HUES64 (cell line): ENCODE results near the gene AZGP1.
"Not testable (repeated sequence)": the region's sequence is repeated elsewhere in the genome, so short reads cannot be mapped to it uniquely, and the experiment has no call there.

Experiments used
- H3K27ac ChIP-seq: 2 replicates; pipeline ENCODE4 v1.7.0; 2013; ENCODE audit warnings: low read depth, low read length, inconsistent platforms
- H3K27me3 ChIP-seq: 2 replicates; pipeline ENCODE4 v1.6.1; 2013; ENCODE audit warnings: mild to moderate bottlenecking, low read length; ENCODE audit not compliant: insufficient read depth
- H3K36me3 ChIP-seq: 2 replicates; pipeline ENCODE4 v1.6.1; 2013; ENCODE audit warnings: mild to moderate bottlenecking, low read length; ENCODE audit not compliant: insufficient read depth
- H3K4me1 ChIP-seq: 2 replicates; pipeline ENCODE4 v1.6.1; 2013; ENCODE audit warnings: mild to moderate bottlenecking, low read length, moderate library complexity; ENCODE audit not compliant: insufficient read depth
- H3K4me3 ChIP-seq: 2 replicates; pipeline ENCODE4 v1.5.1; 2013; ENCODE audit warnings: mild to moderate bottlenecking, low read length, moderate library complexity
- H3K9ac ChIP-seq: 2 replicates; pipeline ENCODE4 v1.6.1; 2013; ENCODE audit warnings: mild to moderate bottlenecking, low read depth, low read length
- H3K9me3 ChIP-seq: 2 replicates; pipeline ENCODE4 v1.6.1; 2013; ENCODE audit warnings: low read depth, low read length; ENCODE audit not compliant: insufficient read depth
- WGBS: fragments of 150-250, 120-280 bp; methylation state at CpG from one replicate; pipeline ENCODE4 v1.1.7; 2013; ENCODE audit warnings: missing lambda C conversion rate; 5-methylcytosine and 5-hydroxymethylcytosine counted together

The AZGP1 gene

GRCh38 chr7:99976626-99977025 lies 795 bp upstream of the AZGP1 start:
- Histone ChIP-seq H3K4me3 (no peak overlapping the region), H3K27me3 (no peaks in the 10 kb centered on the region), H3K36me3 (no peaks in the 10 kb centered on the region), H3K9me3 (no peaks in the 10 kb centered on the region), H3K4me1 (no peaks in the 10 kb centered on the region), H3K9ac (no peak overlapping the region), H3K27ac (no peak overlapping the region)
- WGBS = 83% methylated on average over 13 of the region's 13 CpGs

GRCh38 chr7:99974681-99975080 lies 1.1 kb downstream of the AZGP1 start:
- 80% methylated on average over 1 of the region's 1 CpG for WGBS
- Histone ChIP-seq H3K27ac (no peak overlapping the region), H3K27me3 (no peaks in the 10 kb centered on the region), H3K9ac (no peak overlapping the region), H3K4me3 (no peak overlapping the region), H3K4me1 (no peaks in the 10 kb centered on the region), H3K9me3 (no peaks in the 10 kb centered on the region), H3K36me3 (no peaks in the 10 kb centered on the region)

GRCh38 chr7:99973817-99974216 lies 2.0 kb downstream of the AZGP1 start:
- H3K36me3 ChIP-seq, H3K27ac ChIP-seq: not testable (repeated sequence)
- 90% methylated on average over 7 of the region's 7 CpGs for WGBS

GRCh38 chr7:99971242-99971641 lies 4.6 kb downstream of the AZGP1 start:
- no peak overlapping the region for H3K27ac ChIP-seq
- no peaks in the 10 kb centered on the region for H3K4me1 ChIP-seq
- H3K27me3 ChIP-seq = no peaks in the 10 kb centered on the region
- WGBS = 87% methylated on average over 4 of the region's 4 CpGs
- no peaks in the 10 kb centered on the region for H3K36me3 ChIP-seq
- H3K4me3 ChIP-seq = no peak overlapping the region
- no peaks in the 10 kb centered on the region for H3K9me3 ChIP-seq
- H3K9ac ChIP-seq = no peak overlapping the region

More at GRCh38 chr7:99973817-99974216, 2.0 kb downstream of the AZGP1 start:
- not testable (repeated sequence) for H3K9me3 ChIP-seq, H3K9ac ChIP-seq, H3K4me3 ChIP-seq, H3K27me3 ChIP-seq, H3K4me1 ChIP-seq

GRCh38 chr7:99969813-99970212 lies 6.0 kb downstream of the AZGP1 start:
- WGBS = 37% methylated on average over 1 of the region's 1 CpG

GRCh38 chr7:99969298-99969697 lies 6.5 kb downstream of the AZGP1 start:
- 91% methylated on average over 3 of the region's 3 CpGs for WGBS
- H3K4me3 ChIP-seq = no peak overlapping the region
- no peaks in the 10 kb centered on the region for H3K27me3 ChIP-seq
- no peaks in the 10 kb centered on the region for H3K36me3 ChIP-seq
- no peak overlapping the region for H3K9ac ChIP-seq
- H3K4me1 ChIP-seq = no peaks in the 10 kb centered on the region
- H3K27ac ChIP-seq = no peak overlapping the region
- H3K9me3 ChIP-seq = no peaks in the 10 kb centered on the region

More at GRCh38 chr7:99969813-99970212, 6.0 kb downstream of the AZGP1 start:
- H3K27ac ChIP-seq, H3K9ac ChIP-seq, H3K4me1 ChIP-seq, H3K27me3 ChIP-seq, H3K9me3 ChIP-seq, H3K4me3 ChIP-seq, H3K36me3 ChIP-seq: not testable (repeated sequence)

GRCh38 chr7:99958564-99959227 lies 17.1 kb downstream of the AZGP1 start:
- Histone ChIP-seq H3K27me3 (peaks cover 26% of the 10 kb centered on the region), H3K27ac (no peak overlapping the region)
- 92% methylated on average over 8 of the region's 9 CpGs for WGBS

GRCh38 chr7:99955247-99955646 lies 20.6 kb downstream of the AZGP1 start:
- Histone ChIP-seq H3K9me3 (peaks cover 9% of the 10 kb centered on the region), H3K9ac (no peak overlapping the region), H3K4me3 (no peak overlapping the region), H3K36me3 (no peaks in the 10 kb centered on the region), H3K27ac (no peak overlapping the region), H3K27me3 (peaks cover 9% of the 10 kb centered on the region; the same call in 1 of the 2 replicates), H3K4me1 (no peaks in the 10 kb centered on the region)
- WGBS = 87% methylated on average over 6 of the region's 6 CpGs

More at GRCh38 chr7:99958564-99959227, 17.1 kb downstream of the AZGP1 start:
- Histone ChIP-seq H3K9me3 (no peaks in the 10 kb centered on the region), H3K9ac (no peak overlapping the region), H3K36me3 (no peaks in the 10 kb centered on the region), H3K4me3 (no peak overlapping the region), H3K4me1 (no peaks in the 10 kb centered on the region)

- H3K9ac ChIP-seq, H3K27me3 ChIP-seq, H3K27ac ChIP-seq, H3K4me1 ChIP-seq, H3K36me3 ChIP-seq, H3K4me3 ChIP-seq: not testable (repeated sequence)
- WGBS = 91% methylated on average over 7 of the region's 7 CpGs
- H3K9me3 ChIP-seq = peaks cover 14% of the 10 kb centered on the region
Observed at GRCh38 chr7:99954643-99955042, 21.2 kb downstream of the AZGP1 start.

- Histone ChIP-seq H3K27me3 (peaks cover 4% of the 10 kb centered on the region; the same call in 1 of the 2 replicates), H3K9ac (no peak overlapping the region), H3K4me1 (no peaks in the 10 kb centered on the region), H3K36me3 (no peaks in the 10 kb centered on the region), H3K4me3 (no peak overlapping the region), H3K9me3 (peaks cover 14% of the 10 kb centered on the region), H3K27ac (no peak overlapping the region)
- WGBS = 91% methylated on average over 3 of the region's 3 CpGs
Observed at GRCh38 chr7:99953649-99954048, 22.2 kb downstream of the AZGP1 start.

GRCh38 chr7:99952649-99953048 lies 23.2 kb downstream of the AZGP1 start:
- not testable (repeated sequence) for H3K27ac ChIP-seq, H3K9ac ChIP-seq, H3K36me3 ChIP-seq, H3K27me3 ChIP-seq, H3K4me1 ChIP-seq, H3K4me3 ChIP-seq
- 83% methylated on average over 1 of the region's 4 CpGs for WGBS
- H3K9me3 ChIP-seq = peaks cover 14% of the 10 kb centered on the region

GRCh38 chr7:99950819-99951218 lies 25.0 kb downstream of the AZGP1 start:
- peaks cover 14% of the 10 kb centered on the region for H3K9me3 ChIP-seq
- H3K36me3 ChIP-seq, H3K27me3 ChIP-seq, H3K4me3 ChIP-seq, H3K4me1 ChIP-seq, H3K9ac ChIP-seq, H3K27ac ChIP-seq: not testable (repeated sequence)
- 93% methylated on average over 6 of the region's 6 CpGs for WGBS
